B cell (primary cell): Measurements from ENCODE around the gene LRRC7. TPM values are rescaled to one million over a fixed set of nuclear protein-coding genes. Genes with fewer than 3 reads are reported as not detected.

ENCODE experiments used
- ATAC-seq: fragments of 200-7000 bp; cut with Tn5 transposase; one replicate; pipeline ENCODE4 v1.10.0; 2021; ENCODE audit warnings: low read depth, mild to moderate bottlenecking, moderate number of reproducible peaks, moderate library complexity
- CTCF ChIA-PET: fragments of 350-600 bp; sonication (Branson Sonifier 250); formaldehyde crosslinking; loops from one replicate; lab custom pipeline; 2021; ENCODE audit warnings: antibody characterized with exemption, inconsistent platforms; lab: Charles Lee
- POLR2A ChIA-PET: fragments of 350-600 bp; sonication (Branson Sonifier 250); formaldehyde crosslinking; loops from one replicate; lab custom pipeline; 2021; ENCODE audit warnings: antibody characterized with exemption; lab: Charles Lee
- DNase-seq: peaks from one replicate; pipeline ENCODE4 v3.0.0; 2013
- H2AFZ ChIP-seq: 2 replicates; pipeline ENCODE4 v1.6.1; 2012; ENCODE audit warnings: mild to moderate bottlenecking, low read depth, low read length; ENCODE audit not compliant: insufficient read depth, poor library complexity, severe bottlenecking
- H3K27ac ChIP-seq, 2 donors: 1 replicate in 1 of 2; 2 replicates in 1 of 2; pipeline ENCODE4 v1.5.1; 2012 to 2013; ENCODE audit warnings: low read length in 2 of 2, mild to moderate bottlenecking in 2 of 2, moderate library complexity in 1 of 2
- H3K27me3 ChIP-seq, 4 experiments: fragments of 200-600 bp in 1 of 4; sonication (generic) in 1 of 4; replicated peaks in 1 of 4; 1 replicate in 2 of 4; 2 replicates in 2 of 4; pipeline versions ENCODE4 v1.6.1 to v1.7.0; 2013 to 2016; ENCODE audit warnings: low read length in 3 of 4, mild to moderate bottlenecking in 2 of 4, mixed read lengths in 1 of 4, moderate library complexity in 1 of 4; ENCODE audit not compliant: insufficient read depth in 4 of 4, control insufficient read depth in 3 of 4; ENCODE audit errors: control extremely low read depth in 1 of 4
- H3K36me3 ChIP-seq, 2 experiments: replicated peaks in 1 of 2; 1 replicate in 1 of 2; 2 replicates in 1 of 2; pipeline versions ENCODE4 v1.6.1 to v1.7.1; 2013; ENCODE audit warnings: low read length in 1 of 2; ENCODE audit not compliant: insufficient read depth in 2 of 2, control insufficient read depth in 1 of 2; ENCODE audit errors: control extremely low read depth in 1 of 2, extremely low read depth in 1 of 2
- H3K4me1 ChIP-seq, 2 donors: fragments of 200-600 bp in 1 of 2; sonication (generic) in 1 of 2; 1 replicate in 1 of 2; 2 replicates in 1 of 2; pipeline versions ENCODE4 v1.5.1 to v1.6.1; 2013 to 2017; ENCODE audit warnings: low read length in 2 of 2; ENCODE audit not compliant: control insufficient read depth in 2 of 2, insufficient read depth in 2 of 2
- H3K4me2 ChIP-seq: replicated peaks from 2 replicates; pipeline ENCODE3; 2012; ENCODE audit warnings: mild to moderate bottlenecking, low read depth, low read length; ENCODE audit not compliant: poor library complexity, severe bottlenecking
- H3K4me3 ChIP-seq, 5 experiments: fragments of 200-600 bp in 1 of 5; sonication (generic) in 1 of 5; 1 replicate in 3 of 5; 2 replicates in 2 of 5; pipeline versions ENCODE4 v1.5.1 to v1.7.0; 2011 to 2016; ENCODE audit warnings: low read length in 4 of 5, mild to moderate bottlenecking in 4 of 5, low read depth in 2 of 5, control low read depth in 1 of 5, moderate library complexity in 1 of 5; ENCODE audit not compliant: insufficient read depth in 1 of 5; ENCODE audit errors: control extremely low read depth in 1 of 5, extremely low read depth in 1 of 5
- H3K79me2 ChIP-seq: fragments of 200-600 bp; sonication (generic); one replicate; pipeline ENCODE4 v1.6.0; 2016; ENCODE audit warnings: low read length; ENCODE audit not compliant: control insufficient read depth, insufficient read depth
- H3K9ac ChIP-seq: fragments of 200-600 bp; sonication (generic); 2 replicates; pipeline ENCODE4 v1.6.1; 2017; ENCODE audit warnings: mild to moderate bottlenecking, low read length, moderate library complexity
- H3K9me3 ChIP-seq, 3 donors: one replicate each; pipeline versions ENCODE4 v1.6.1 to v1.7.1; 2013; ENCODE audit warnings: low read length in 2 of 3; ENCODE audit not compliant: control insufficient read depth in 2 of 3, insufficient read depth in 1 of 3; ENCODE audit errors: control extremely low read depth in 1 of 3
- H4K20me1 ChIP-seq: 2 replicates; pipeline ENCODE4 v1.6.0; 2012; ENCODE audit warnings: mild to moderate bottlenecking, low read length; ENCODE audit not compliant: insufficient read depth, control insufficient read depth, poor library complexity, severe bottlenecking
- H3K27ac Mint-ChIP-seq: one replicate; pipeline ENCODE4 v1.8.0; 2021; ENCODE audit warnings: mixed read lengths
- H3K27me3 Mint-ChIP-seq: one replicate; pipeline ENCODE4 v1.8.0; 2021; ENCODE audit warnings: mixed read lengths
- H3K4me1 Mint-ChIP-seq: one replicate; pipeline ENCODE4 v1.8.0; 2021; ENCODE audit warnings: mixed read lengths
- H3K4me3 Mint-ChIP-seq: one replicate; pipeline ENCODE4 v1.8.0; 2021; ENCODE audit warnings: mixed read lengths
- H3K9me3 Mint-ChIP-seq: one replicate; pipeline ENCODE4 v1.8.0; 2022; ENCODE audit warnings: mixed read lengths; ENCODE audit not compliant: insufficient read depth
- CTCF ChIP-seq: fragments of 200-600 bp; IDR thresholded peaks from one replicate; pipeline ENCODE4 v1.8.0; 2022; ENCODE audit warnings: antibody characterized with exemption, mild to moderate bottlenecking
- EZH2 ChIP-seq: IDR thresholded peaks from 2 replicates; pipeline ENCODE4 v1.6.1; 2012; ENCODE audit warnings: borderline replicate concordance, low read depth, mild to moderate bottlenecking, moderate library complexity, low read length; ENCODE audit not compliant: insufficient read depth, poor library complexity, severe bottlenecking
- WGBS: methylation state at CpG from one replicate; pipeline ENCODE4 v1.1.5; 2013; ENCODE audit warnings: missing lambda C conversion rate; ENCODE audit not compliant: insufficient coverage; 5-methylcytosine and 5-hydroxymethylcytosine counted together
- intact Hi-C: fragments of 100-400 bp; cut with micrococcal nuclease; formaldehyde crosslinking; loops from one replicate; pipeline ENCODE4 v1.10.0; 2022
- polyA plus RNA-seq: library from polyadenylated mRNA; depleted of rRNA; stranded (reverse); fragments of >200 nt; gene quantifications from 2 replicates; pipeline ENCODE4 v1.2.3, GENCODE V29; 2012
- total RNA-seq, 2 donors: library from RNA; stranded (reverse); fragments of 120-200 nt in 1 of 2; gene quantifications; 1 replicate in 1 of 2; 2 replicates in 1 of 2; pipeline versions ENCODE4 v1.2.3 to v1.2.4, GENCODE V29; 2013 to 2022

LRRC7 gene
- total and polyA plus RNA-seq, 2 donors (not counting 1 experiment from before 2014, with no cell fraction given), result not detected

GRCh38 chr1:69863704-69864103 lies 296.0 kb downstream of the LRRC7 start:
- H3K36me3 ChIP-seq, result no peaks in the 10 kb centered on the region
- no peaks in the 10 kb centered on the region for H3K79me2 ChIP-seq
- Mint-ChIP-seq H3K4me1 (no peaks in the 10 kb centered on the region), H3K27ac (no peak overlapping the region), H3K27me3 (no peaks in the 10 kb centered on the region), H3K9me3 (no peaks in the 10 kb centered on the region), H3K4me3 (no peak overlapping the region)
- ATAC-seq (no peak), DNase-seq (no peak)
- POLR2A ChIA-PET, result no interaction called here
- no peaks in the 10 kb centered on the region for H3K4me1 ChIP-seq
- 20% methylated on average over 1 of the region's 1 CpG for WGBS
- TF ChIP-seq EZH2 (no peak), CTCF (no peak)
- no peak overlapping the region for H3K4me3 ChIP-seq
- intact Hi-C loops, result no loop called here
- no peak overlapping the region for H3K27ac ChIP-seq
- H3K4me2 ChIP-seq, result no peak overlapping the region
- H3K9ac ChIP-seq, result no peak overlapping the region
- H2AFZ ChIP-seq, result no peak overlapping the region
- H3K27me3 ChIP-seq, result no peaks in the 10 kb centered on the region
- no peaks in the 10 kb centered on the region for H3K9me3 ChIP-seq
- CTCF ChIA-PET, result interaction anchor here (0.8 kb wide), 1 partner anchor 17 kb away, joined by 3 read pairs; no protein-coding TSS in a partner anchor
- H4K20me1 ChIP-seq, result no peaks in the 10 kb centered on the region

GRCh38 chr1:69871412-69871811 lies 303.7 kb downstream of the LRRC7 start:
- no peak for ATAC-seq
- WGBS, result no CpG with 5 or more reads among the region's 3 CpGs
- no peak for TF ChIP-seq CTCF
- no peak for TF ChIP-seq EZH2

More at GRCh38 chr1:69871412-69871811, 303.7 kb downstream of the LRRC7 start:
- Histone ChIP-seq H3K36me3 (no peaks in the 10 kb centered on the region), H3K4me2 (no peak overlapping the region), H2AFZ (no peak overlapping the region), H3K79me2 (no peaks in the 10 kb centered on the region), H3K27ac (no peak overlapping the region), H3K9me3 (no peaks in the 10 kb centered on the region), H3K4me1 (no peaks in the 10 kb centered on the region), H3K9ac (no peak overlapping the region), H4K20me1 (no peaks in the 10 kb centered on the region), H3K4me3 (no peak overlapping the region), H3K27me3 (no peaks in the 10 kb centered on the region)
- H3K27ac Mint-ChIP-seq, result no peak overlapping the region
- intact Hi-C loops, result no loop called here
- no peak for DNase-seq
- ChIA-PET POLR2A (no interaction called here), CTCF (no interaction called here)
- H3K4me3 Mint-ChIP-seq, result no peak overlapping the region
- H3K4me1 Mint-ChIP-seq, result no peaks in the 10 kb centered on the region
- no peaks in the 10 kb centered on the region for H3K27me3 Mint-ChIP-seq
- no peaks in the 10 kb centered on the region for H3K9me3 Mint-ChIP-seq
